ENCODE measurements around the gene NVL. TPM values are rescaled to one million over a fixed set of nuclear protein-coding genes. Genes with fewer than 3 reads are reported as not detected.

NVL gene
- total RNA-seq, 1 experiment from 2014 or later: 21.9 TPM

DNA sequence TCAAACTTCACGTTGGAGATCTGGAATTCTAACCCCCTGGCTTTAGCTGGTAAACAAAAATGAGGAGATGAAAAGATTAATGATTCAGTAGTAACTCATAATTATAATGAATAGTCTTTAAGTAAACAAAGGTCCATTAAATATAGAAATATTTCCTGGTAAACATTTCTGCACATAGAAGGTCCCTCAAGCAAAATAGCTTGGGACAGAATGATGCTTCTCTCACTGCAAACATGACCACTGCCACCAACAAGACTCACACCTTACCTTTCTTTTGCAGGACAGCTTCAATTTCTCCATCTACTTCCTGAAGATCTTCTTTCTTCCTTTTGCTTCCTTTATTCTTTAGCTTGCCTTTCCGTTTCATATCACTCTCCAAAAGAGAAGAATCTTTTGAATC, 25.2 kb downstream of the NVL start:
- H3K9ac ChIP-seq (ENCODE audit: low read length): no peak overlapping the region
- BruUV-seq (replicated peaks): no TSS peak
- TF ChIP-seq, protein P1, sequence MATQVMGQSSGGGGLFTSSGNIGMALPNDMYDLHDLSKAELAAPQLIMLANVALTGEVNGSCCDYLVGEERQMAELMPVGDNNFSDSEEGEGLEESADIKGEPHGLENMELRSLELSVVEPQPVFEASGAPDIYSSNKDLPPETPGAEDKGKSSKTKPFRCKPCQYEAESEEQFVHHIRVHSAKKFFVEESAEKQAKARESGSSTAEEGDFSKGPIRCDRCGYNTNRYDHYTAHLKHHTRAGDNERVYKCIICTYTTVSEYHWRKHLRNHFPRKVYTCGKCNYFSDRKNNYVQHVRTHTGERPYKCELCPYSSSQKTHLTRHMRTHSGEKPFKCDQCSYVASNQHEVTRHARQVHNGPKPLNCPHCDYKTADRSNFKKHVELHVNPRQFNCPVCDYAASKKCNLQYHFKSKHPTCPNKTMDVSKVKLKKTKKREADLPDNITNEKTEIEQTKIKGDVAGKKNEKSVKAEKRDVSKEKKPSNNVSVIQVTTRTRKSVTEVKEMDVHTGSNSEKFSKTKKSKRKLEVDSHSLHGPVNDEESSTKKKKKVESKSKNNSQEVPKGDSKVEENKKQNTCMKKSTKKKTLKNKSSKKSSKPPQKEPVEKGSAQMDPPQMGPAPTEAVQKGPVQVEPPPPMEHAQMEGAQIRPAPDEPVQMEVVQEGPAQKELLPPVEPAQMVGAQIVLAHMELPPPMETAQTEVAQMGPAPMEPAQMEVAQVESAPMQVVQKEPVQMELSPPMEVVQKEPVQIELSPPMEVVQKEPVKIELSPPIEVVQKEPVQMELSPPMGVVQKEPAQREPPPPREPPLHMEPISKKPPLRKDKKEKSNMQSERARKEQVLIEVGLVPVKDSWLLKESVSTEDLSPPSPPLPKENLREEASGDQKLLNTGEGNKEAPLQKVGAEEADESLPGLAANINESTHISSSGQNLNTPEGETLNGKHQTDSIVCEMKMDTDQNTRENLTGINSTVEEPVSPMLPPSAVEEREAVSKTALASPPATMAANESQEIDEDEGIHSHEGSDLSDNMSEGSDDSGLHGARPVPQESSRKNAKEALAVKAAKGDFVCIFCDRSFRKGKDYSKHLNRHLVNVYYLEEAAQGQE (IDR thresholded peaks at IDR 0.05; ENCODE audit: low read depth): no peak
- no peak for TF ChIP-seq ELF1 (IDR thresholded peaks at IDR 0.05; ENCODE audit: borderline replicate concordance, low read depth)
- TF ChIP-seq CBX3 (IDR thresholded peaks at IDR 0.05; ENCODE audit: low read depth): no peak
- TF ChIP-seq EZH2phosphoT487 (IDR thresholded peaks at IDR 0.05; ENCODE audit: borderline replicate concordance): no peak
- no peak for TF ChIP-seq FOSL1 (IDR thresholded peaks at IDR 0.05; ENCODE audit: low read depth)
- TF ChIP-seq, protein P2, sequence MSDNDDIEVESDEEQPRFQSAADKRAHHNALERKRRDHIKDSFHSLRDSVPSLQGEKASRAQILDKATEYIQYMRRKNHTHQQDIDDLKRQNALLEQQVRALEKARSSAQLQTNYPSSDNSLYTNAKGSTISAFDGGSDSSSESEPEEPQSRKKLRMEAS (IDR thresholded peaks at IDR 0.05): no peak
- TF ChIP-seq SRF (IDR thresholded peaks at IDR 0.05; ENCODE audit: low read depth): no peak
- TF ChIP-seq, protein P3, sequence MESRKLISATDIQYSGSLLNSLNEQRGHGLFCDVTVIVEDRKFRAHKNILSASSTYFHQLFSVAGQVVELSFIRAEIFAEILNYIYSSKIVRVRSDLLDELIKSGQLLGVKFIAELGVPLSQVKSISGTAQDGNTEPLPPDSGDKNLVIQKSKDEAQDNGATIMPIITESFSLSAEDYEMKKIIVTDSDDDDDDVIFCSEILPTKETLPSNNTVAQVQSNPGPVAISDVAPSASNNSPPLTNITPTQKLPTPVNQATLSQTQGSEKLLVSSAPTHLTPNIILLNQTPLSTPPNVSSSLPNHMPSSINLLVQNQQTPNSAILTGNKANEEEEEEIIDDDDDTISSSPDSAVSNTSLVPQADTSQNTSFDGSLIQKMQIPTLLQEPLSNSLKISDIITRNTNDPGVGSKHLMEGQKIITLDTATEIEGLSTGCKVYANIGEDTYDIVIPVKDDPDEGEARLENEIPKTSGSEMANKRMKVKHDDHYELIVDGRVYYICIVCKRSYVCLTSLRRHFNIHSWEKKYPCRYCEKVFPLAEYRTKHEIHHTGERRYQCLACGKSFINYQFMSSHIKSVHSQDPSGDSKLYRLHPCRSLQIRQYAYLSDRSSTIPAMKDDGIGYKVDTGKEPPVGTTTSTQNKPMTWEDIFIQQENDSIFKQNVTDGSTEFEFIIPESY (IDR thresholded peaks at IDR 0.05; ENCODE audit: extremely low read depth, insufficient replicate concordance, low read length): no peak
- TF ChIP-seq YY1 (IDR thresholded peaks at IDR 0.05; ENCODE audit: extremely low read depth, insufficient replicate concordance, low read depth, low read length): no peak

More for the DNA sequence above, 25.2 kb downstream of the NVL start:
- H4K20me1 ChIP-seq (ENCODE audit: insufficient read depth): no peaks in the 10 kb centered on the region
- H3K27me3 ChIP-seq (ENCODE audit: insufficient read depth, low read length): no peaks in the 10 kb centered on the region
- H2AFZ ChIP-seq (ENCODE audit: low read depth, low read length, poor library complexity, severe bottlenecking): no peak overlapping the region
- H3K27ac ChIP-seq (ENCODE audit: low read depth, low read length): no peak overlapping the region
- ChIA-PET RAD21 (ENCODE audit: low non-redundant PET in 1 of 2, low total read pairs in 2 of 2, uncharacterized antibody in 2 of 2, unreplicated experiment in 2 of 2) (no interaction called here), POLR2A (no interaction called here), CTCF (no interaction called here)
- H3K4me2 ChIP-seq (ENCODE audit: low read length): no peak overlapping the region
- no peaks in the 10 kb centered on the region; the same call in 1 of the 2 replicates for H3K79me2 ChIP-seq (ENCODE audit: insufficient read depth, low read length)
- no peaks in the 10 kb centered on the region for H3K4me1 ChIP-seq (ENCODE audit: control insufficient read depth in 1 of 2, insufficient read depth in 2 of 2, low read length in 2 of 2)
- H3K9me2 ChIP-seq (ENCODE audit: insufficient read depth): no peaks in the 10 kb centered on the region
- H3K4me3 ChIP-seq (replicated peaks in 1 of 2; ENCODE audit: low read depth in 1 of 2, low read length in 2 of 2): no peak overlapping the region
- intact Hi-C loops (cut with micrococcal nuclease): no loop called here
- DNase-seq (ENCODE audit: low read depth, low spot score) (no peak), ATAC-seq (no peak)
- no peaks in the 10 kb centered on the region for H3K9me3 ChIP-seq (ENCODE audit: control insufficient read depth in 1 of 2, insufficient read depth in 1 of 2, low read depth in 1 of 2, low read length in 2 of 2)
- peaks cover 25 to 32% of the 10 kb centered on the region in 2 experiments; a peak in 3 of 4 replicates for H3K36me3 ChIP-seq (ENCODE audit: control insufficient read depth in 1 of 2, insufficient read depth in 2 of 2, low read length in 2 of 2)

Data from HCT116 (cell line).